Measurements from ENCODE around the gene IQSEC2. TPM values are rescaled to one million over a fixed set of nuclear protein-coding genes. Genes with fewer than 3 reads are reported as not detected.
A peak's percentile ranks its signal among the peaks of the same experiment; 100 is the strongest.

Gene IQSEC2
- total and polyA plus RNA-seq, 2 of the 4 experiments (the other 2 are of a cell fraction), result 2.5 to 11.4 TPM

- TF ChIP-seq MAZ (IDR thresholded peaks at IDR 0.05; ENCODE audit: borderline replicate concordance, low read depth, low read length) (no peak), ELK1 (IDR thresholded peaks at IDR 0.05; ENCODE audit: borderline replicate concordance, low read depth, low read length) (no peak)
Measured at GRCh38 chrX:53300157-53300556, 18.8 kb upstream of the IQSEC2 start (continued).

- no peak overlapping the region for H3K4me2 ChIP-seq (ENCODE audit: low read depth, low read length)
- H3K56ac ChIP-seq (ENCODE audit: extremely low read depth, insufficient read depth, low read length), result no peak overlapping the region
- TF ChIP-seq CHD1 (IDR thresholded peaks at IDR 0.05; ENCODE audit: low read depth, low read length) (no peak), RCOR1 (IDR thresholded peaks at IDR 0.05; ENCODE audit: insufficient replicate concordance, low read length) (no peak), CTCF (conservative IDR thresholded peaks at IDR 0.05; ENCODE audit: low read depth, low read length) (peak; percentile 44), RAD21 (IDR thresholded peaks at IDR 0.05; ENCODE audit: low read length) (peak; percentile 53), MAFK (IDR thresholded peaks at IDR 0.05; ENCODE audit: low read depth, low read length) (no peak)
- 0 out of 2 replicates have a peak, but pooled peaks cover 3% of the 10 kb centered on the region for H4K20me1 ChIP-seq (ENCODE audit: insufficient read depth, low read length)
- no peaks in the 10 kb centered on the region for H3K9me3 ChIP-seq (ENCODE audit: control insufficient read depth, insufficient read depth, low read length)
- dilution Hi-C loops (cut with HindIII; ENCODE audit: low sequenced_read_pairs, unreplicated experiment) (no loop called here), intact Hi-C loops (cut with micrococcal nuclease) (no loop called here), in situ Hi-C loops (cut with MboI; ENCODE audit: low sequenced_read_pairs) (no loop called here)
- no CpG with 5 or more reads among the region's 8 CpGs for WGBS, 2 experiments (ENCODE audit: extremely low coverage in 2 of 2, insufficient read length in 1 of 2)
- peaks cover 19% of the 10 kb centered on the region for H3K27me3 ChIP-seq (ENCODE audit: control insufficient read depth, insufficient read depth, low read length)
- H3K14ac ChIP-seq (replicated peaks; ENCODE audit: low read depth, low read length), result no peak overlapping the region
- no peak overlapping the region for H2BK15ac ChIP-seq (ENCODE audit: low read depth, low read length)
- no peak overlapping the region for H2BK5ac ChIP-seq (ENCODE audit: low read depth, low read length, poor library complexity, severe bottlenecking)
- no peak overlapping the region for H3K23ac ChIP-seq (ENCODE audit: low read depth, low read length)
- BruUV-seq (replicated peaks), result no TSS peak
- H4K8ac ChIP-seq (ENCODE audit: low read depth in 2 of 2, low read length in 2 of 2), result no peak overlapping the region
- no peaks in the 10 kb centered on the region for H3K36me3 ChIP-seq (ENCODE audit: control insufficient read depth, insufficient read depth, low read length)
- H3K9me1 ChIP-seq (ENCODE audit: insufficient read depth, low read length), result no peaks in the 10 kb centered on the region
- no peak overlapping the region for H2AK5ac ChIP-seq (ENCODE audit: low read depth, low read length)
- DNase-seq, result peak; percentile 26
- no peak overlapping the region for H3K9ac ChIP-seq (ENCODE audit: low read depth, low read length)
- no peak overlapping the region for H3K18ac ChIP-seq (ENCODE audit: low read depth, low read length)
- H2BK120ac ChIP-seq (ENCODE audit: low read depth, low read length), result no peak overlapping the region
- H3K4ac ChIP-seq (ENCODE audit: low read depth, low read length), result no peak overlapping the region
- H2AFZ ChIP-seq (replicated peaks; ENCODE audit: low read length, poor library complexity), result no peak overlapping the region
- no peak overlapping the region for H4K5ac ChIP-seq (ENCODE audit: low read depth, low read length)
- H3K4me1 ChIP-seq (ENCODE audit: control insufficient read depth, insufficient read depth, low read length), result no peaks in the 10 kb centered on the region
- H3K27ac ChIP-seq (ENCODE audit: insufficient read depth, low read length), result no peak overlapping the region
- H4K91ac ChIP-seq (ENCODE audit: insufficient read depth, low read depth, low read length), result no peak overlapping the region
- no peaks in the 10 kb centered on the region for H3K79me1 ChIP-seq (ENCODE audit: low read depth in 1 of 2, low read length in 2 of 2)
- ChIA-PET POLR2A (ENCODE audit: unreplicated experiment) (no interaction called here), CTCF (interaction anchor here (0.5 to 1.8 kb wide), 4 partner anchors 12 to 152 kb away, joined by 3 to 5 read pairs (median 3); no protein-coding TSS in a partner anchor)
- H3K4me3 ChIP-seq (ENCODE audit: insufficient read depth, low read depth, low read length), result no peak overlapping the region
- H2AK9ac ChIP-seq (replicated peaks; ENCODE audit: low read depth, low read length, poor library complexity), result no peak overlapping the region
- H2BK20ac ChIP-seq (ENCODE audit: low read depth, low read length), result no peak overlapping the region
- ATAC-seq (ENCODE audit: low read depth), result no peak
Measured at GRCh38 chrX:53294024-53294648, 12.8 kb upstream of the IQSEC2 start.
